ENCODE data around the gene PLEKHM2. TPM values are rescaled to one million over a fixed set of nuclear protein-coding genes. Genes with fewer than 3 reads are reported as not detected.
A peak's percentile ranks its signal among the peaks of the same experiment; 100 is the strongest.

PLEKHM2 gene
- 80.4 TPM for total RNA-seq
- long read RNA-seq, full-length matches to known transcripts, result 31 of 178 reads
- long read RNA-seq, partial matches to known transcripts, result 115 of 178 reads
- long read RNA-seq, other reads (novel, unspliced or antisense), result 32 of 178 reads

GRCh38 chr1:15684042-15684461 lies at the start of gene PLEKHM2:
Gene PLEKHM2 (plus strand): TSS chr1:15684320. CDS start chr1:15684559, 239 bp downstream.
- DNase-seq (peak; percentile 67), ATAC-seq (peak; percentile 79 to 86)
- TF ChIP-seq CTCF (IDR thresholded peaks at IDR 0.05), result no peak
- intact Hi-C loops (cut with DNase I), result no loop called here
- Histone ChIP-seq H3K4me3 (peak within 1 kb of the TSS; percentile 87), H3K9me3 (no peaks in the 10 kb centered on the region), H3K27me3 (ENCODE audit: low read depth) (no peaks in the 10 kb centered on the region), H3K4me1 (peaks cover 28% of the 10 kb centered on the region), H3K36me3 (no peaks in the 10 kb centered on the region), H3K27ac (peak within 1 kb of the TSS; percentile 90)

GRCh38 chr1:15636436-15636835 lies 47.7 kb upstream of the PLEKHM2 start:
- Histone ChIP-seq H3K27ac (no peak overlapping the region), H3K4me1 (no peaks in the 10 kb centered on the region), H3K27me3 (ENCODE audit: low read depth) (no peaks in the 10 kb centered on the region), H3K9me3 (no peaks in the 10 kb centered on the region), H3K4me3 (no peak overlapping the region), H3K36me3 (peaks cover 100% of the 10 kb centered on the region)
- no peak for ATAC-seq
- no peak for TF ChIP-seq CTCF (IDR thresholded peaks at IDR 0.05)
- no peak for DNase-seq
- intact Hi-C loops (cut with DNase I), result no loop called here

- intact Hi-C loops (cut with DNase I), result no loop called here
- no peak overlapping the region for H3K4me3 ChIP-seq
- no peak for TF ChIP-seq CTCF (IDR thresholded peaks at IDR 0.05)
- DNase-seq (no peak), ATAC-seq (no peak)
- no peaks in the 10 kb centered on the region for H3K27me3 ChIP-seq (ENCODE audit: low read depth)
- no peaks in the 10 kb centered on the region for H3K4me1 ChIP-seq
- peaks cover 99% of the 10 kb centered on the region for H3K36me3 ChIP-seq
- no peak overlapping the region for H3K27ac ChIP-seq
- no peaks in the 10 kb centered on the region for H3K9me3 ChIP-seq
These were observed 46.3 kb upstream of the PLEKHM2 start for GRCh38 chr1:15637826-15638225.

GRCh38 chr1:15639262-15639661 lies 44.9 kb upstream of the PLEKHM2 start:
- Histone ChIP-seq H3K4me3 (no peak overlapping the region), H3K27ac (no peak overlapping the region), H3K9me3 (no peaks in the 10 kb centered on the region), H3K4me1 (no peaks in the 10 kb centered on the region), H3K36me3 (peaks cover 99% of the 10 kb centered on the region), H3K27me3 (ENCODE audit: low read depth) (no peaks in the 10 kb centered on the region)
- DNase-seq (no peak), ATAC-seq (no peak)
- intact Hi-C loops (cut with DNase I), result no loop called here
- no peak for TF ChIP-seq CTCF (IDR thresholded peaks at IDR 0.05)

GRCh38 chr1:15639931-15640330 lies 44.2 kb upstream of the PLEKHM2 start:
- TF ChIP-seq CTCF (IDR thresholded peaks at IDR 0.05), result no peak
- Histone ChIP-seq H3K36me3 (peaks cover 97% of the 10 kb centered on the region), H3K4me1 (no peaks in the 10 kb centered on the region), H3K27me3 (ENCODE audit: low read depth) (no peaks in the 10 kb centered on the region), H3K9me3 (no peaks in the 10 kb centered on the region), H3K27ac (no peak overlapping the region), H3K4me3 (no peak overlapping the region)
- intact Hi-C loops (cut with DNase I), result no loop called here
- ATAC-seq (no peak), DNase-seq (no peak)
